ENCODE results near the gene EVI5. TPM values are rescaled to one million over a fixed set of nuclear protein-coding genes. Genes with fewer than 3 reads are reported as not detected.

EVI5 gene
- total RNA-seq, 4 donors from 2014 or later, result 37.7 to 59.7 (median 41.7) TPM

DNA sequence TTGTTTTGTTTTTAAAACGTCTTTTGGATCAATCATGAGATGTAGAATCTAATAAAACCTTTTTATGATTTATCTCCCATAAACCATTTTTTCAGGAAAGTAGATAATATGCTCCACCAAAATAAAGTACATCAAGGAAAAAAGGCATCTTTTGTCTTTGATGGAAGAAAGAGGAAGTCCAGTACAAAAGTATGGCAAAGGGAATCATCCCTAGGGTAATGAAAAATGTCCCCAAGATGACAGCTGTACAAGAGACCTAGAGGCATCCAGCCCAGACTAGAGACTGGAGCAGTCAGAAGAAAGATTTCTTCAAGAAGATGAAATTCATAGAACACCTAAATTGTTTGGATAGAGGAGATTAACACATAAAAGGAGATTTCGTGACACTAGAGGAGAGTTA, 265.9 kb downstream of the EVI5 start:
- Histone ChIP-seq H3K27me3 (no peaks in the 10 kb centered on the region), H3K9me3 (no peaks in the 10 kb centered on the region), H3K4me3 (replicated peaks in 1 of 3) (no peak overlapping the region), H3K36me3 (no peaks in the 10 kb centered on the region), H3K27ac (no peak overlapping the region), H3K4me1 (no peaks in the 10 kb centered on the region)
- 81 to 83% methylated on average over 2 of the region's 2 CpGs for WGBS, 2 donors
- no peak for DNase-seq
- intact Hi-C loops (cut with DNase I), result no loop called here
- TF ChIP-seq POLR2A (IDR thresholded peaks at IDR 0.05), result no peak
- TF ChIP-seq, protein P1, sequence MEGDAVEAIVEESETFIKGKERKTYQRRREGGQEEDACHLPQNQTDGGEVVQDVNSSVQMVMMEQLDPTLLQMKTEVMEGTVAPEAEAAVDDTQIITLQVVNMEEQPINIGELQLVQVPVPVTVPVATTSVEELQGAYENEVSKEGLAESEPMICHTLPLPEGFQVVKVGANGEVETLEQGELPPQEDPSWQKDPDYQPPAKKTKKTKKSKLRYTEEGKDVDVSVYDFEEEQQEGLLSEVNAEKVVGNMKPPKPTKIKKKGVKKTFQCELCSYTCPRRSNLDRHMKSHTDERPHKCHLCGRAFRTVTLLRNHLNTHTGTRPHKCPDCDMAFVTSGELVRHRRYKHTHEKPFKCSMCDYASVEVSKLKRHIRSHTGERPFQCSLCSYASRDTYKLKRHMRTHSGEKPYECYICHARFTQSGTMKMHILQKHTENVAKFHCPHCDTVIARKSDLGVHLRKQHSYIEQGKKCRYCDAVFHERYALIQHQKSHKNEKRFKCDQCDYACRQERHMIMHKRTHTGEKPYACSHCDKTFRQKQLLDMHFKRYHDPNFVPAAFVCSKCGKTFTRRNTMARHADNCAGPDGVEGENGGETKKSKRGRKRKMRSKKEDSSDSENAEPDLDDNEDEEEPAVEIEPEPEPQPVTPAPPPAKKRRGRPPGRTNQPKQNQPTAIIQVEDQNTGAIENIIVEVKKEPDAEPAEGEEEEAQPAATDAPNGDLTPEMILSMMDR (IDR thresholded peaks at IDR 0.05), result no peak

DNA sequence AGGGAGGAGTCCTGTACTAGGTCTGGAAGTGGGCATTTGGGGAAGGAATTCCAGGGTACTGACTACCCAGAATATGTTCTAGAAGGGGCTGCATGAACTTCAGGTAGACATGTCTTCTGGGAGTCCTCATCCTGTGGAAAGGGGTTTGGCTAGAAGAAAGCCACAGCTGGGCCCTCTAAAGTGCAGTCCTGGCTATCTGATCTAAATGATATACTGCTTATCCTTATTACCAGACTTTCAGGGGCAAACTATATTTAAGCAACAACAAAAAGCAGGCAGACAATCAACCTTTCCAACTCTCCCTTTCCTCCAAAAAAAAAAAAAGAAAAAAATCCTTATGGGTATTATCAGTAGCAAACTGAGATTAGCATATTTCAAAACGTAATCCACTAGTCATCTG, 268.3 kb downstream of the EVI5 start:
- intact Hi-C loops (cut with DNase I), result no loop called here
- 88 to 91% methylated on average over 1 of the region's 1 CpG for WGBS, 2 donors
- Histone ChIP-seq H3K4me1 (no peaks in the 10 kb centered on the region), H3K9me3 (no peaks in the 10 kb centered on the region), H3K27ac (no peak overlapping the region), H3K4me3 (replicated peaks in 1 of 3) (no peak overlapping the region), H3K36me3 (no peaks in the 10 kb centered on the region), H3K27me3 (no peaks in the 10 kb centered on the region)
- DNase-seq, result no peak
- no peak for TF ChIP-seq POLR2A (IDR thresholded peaks at IDR 0.05)
- TF ChIP-seq, protein P1 (IDR thresholded peaks at IDR 0.05), result no peak

DNA sequence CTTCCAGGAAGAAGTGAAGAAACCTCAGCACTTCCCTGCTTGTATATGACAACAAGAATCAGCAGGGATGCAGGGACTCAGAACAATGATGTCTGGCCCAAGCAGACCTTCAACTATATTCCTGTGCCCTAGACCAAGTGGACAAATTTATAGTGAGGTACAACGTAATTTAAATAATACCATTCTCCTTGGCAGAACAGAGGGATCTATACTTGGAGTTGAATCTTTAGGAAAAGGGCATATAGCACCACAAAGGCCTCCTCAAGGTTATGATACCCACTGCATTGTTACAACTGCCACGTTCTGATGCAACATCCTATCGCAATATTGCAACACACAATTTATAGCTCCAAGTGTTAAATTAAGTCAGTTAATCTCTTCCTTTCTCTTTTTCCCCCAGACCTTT, 269.1 kb downstream of the EVI5 start:
- intact Hi-C loops (cut with DNase I), result no loop called here
- no peaks in the 10 kb centered on the region for H3K36me3 ChIP-seq
- H3K4me3 ChIP-seq (replicated peaks in 1 of 3), result no peak overlapping the region
- no peaks in the 10 kb centered on the region for H3K9me3 ChIP-seq
- 88 to 95% methylated on average over 3 of the region's 3 CpGs for WGBS, 2 donors
- H3K27ac ChIP-seq, result no peak overlapping the region
- TF ChIP-seq, protein P1 (IDR thresholded peaks at IDR 0.05), result no peak
- TF ChIP-seq POLR2A (IDR thresholded peaks at IDR 0.05), result no peak
- DNase-seq, result no peak
- H3K27me3 ChIP-seq, result no peaks in the 10 kb centered on the region
- H3K4me1 ChIP-seq, result no peaks in the 10 kb centered on the region

DNA sequence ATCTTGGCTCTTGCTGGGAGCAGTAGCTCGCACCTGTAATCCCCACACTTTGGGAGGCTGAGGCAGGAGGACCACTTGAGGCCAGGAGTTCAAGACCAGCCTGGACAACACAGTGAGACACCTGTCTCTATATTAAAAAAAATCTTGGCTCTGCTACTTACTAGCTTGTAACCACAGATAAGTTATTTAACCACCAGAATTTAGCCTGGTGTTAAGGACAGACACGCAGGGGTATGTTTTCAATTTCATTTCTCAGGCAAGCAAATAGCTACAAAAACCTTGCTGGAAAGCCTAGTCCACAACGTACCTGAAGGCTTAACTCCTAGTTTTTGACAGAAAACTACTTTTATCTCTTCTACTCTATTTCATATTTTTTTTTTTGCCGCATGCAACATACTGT, 273.4 kb downstream of the EVI5 start:
- H3K36me3 ChIP-seq, result no peaks in the 10 kb centered on the region
- no peaks in the 10 kb centered on the region for H3K9me3 ChIP-seq
- DNase-seq, result no peak
- H3K4me3 ChIP-seq (replicated peaks in 1 of 3), result no peak overlapping the region
- no peaks in the 10 kb centered on the region for H3K27me3 ChIP-seq
- no peak overlapping the region for H3K27ac ChIP-seq
- WGBS, 2 donors, result 94 to 98% methylated on average over 4 of the region's 4 CpGs
- H3K4me1 ChIP-seq, result no peaks in the 10 kb centered on the region
- TF ChIP-seq, protein P1 (IDR thresholded peaks at IDR 0.05), result no peak
- TF ChIP-seq POLR2A (IDR thresholded peaks at IDR 0.05), result no peak
- intact Hi-C loops (cut with DNase I), result no loop called here

DNA sequence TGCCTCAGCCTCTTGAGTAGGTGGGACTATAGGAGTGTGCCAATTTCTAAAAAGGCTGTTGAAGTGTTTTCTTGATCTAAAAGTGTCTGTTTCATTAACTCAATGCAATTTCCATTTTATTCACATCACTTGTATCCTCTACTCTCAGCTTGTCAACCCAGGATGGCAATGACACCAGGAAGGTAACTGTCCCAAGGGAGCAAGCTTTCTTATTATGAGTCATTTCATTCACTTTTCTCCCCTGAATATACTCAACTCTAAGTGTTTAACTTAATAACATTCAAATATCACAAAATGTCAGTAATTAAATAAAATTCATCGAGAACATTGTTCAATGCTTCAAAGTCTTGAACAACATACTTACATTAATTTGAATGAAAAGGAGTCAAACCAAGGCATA, 275.3 kb downstream of the EVI5 start:
- DNase-seq, result no peak
- no peaks in the 10 kb centered on the region for H3K27me3 ChIP-seq
- no peak overlapping the region for H3K27ac ChIP-seq
- no peaks in the 10 kb centered on the region for H3K9me3 ChIP-seq
- H3K4me3 ChIP-seq (replicated peaks in 1 of 3), result no peak overlapping the region
- no peaks in the 10 kb centered on the region for H3K4me1 ChIP-seq
- no peaks in the 10 kb centered on the region for H3K36me3 ChIP-seq
- WGBS, 2 donors, result 97 to 98% methylated on average over 1 of the region's 1 CpG
- intact Hi-C loops (cut with DNase I), result no loop called here
- TF ChIP-seq, protein P1 (IDR thresholded peaks at IDR 0.05), result no peak
- TF ChIP-seq POLR2A (IDR thresholded peaks at IDR 0.05), result no peak

All from thyroid gland (tissue), 4 donors.